ENCODE measurements around the gene ANKRD27.
A peak's percentile ranks its signal among the peaks of the same experiment; 100 is the strongest.
"Not testable (repeated sequence)": the region's sequence is repeated elsewhere in the genome, so short reads cannot be mapped to it uniquely, and the experiment has no call there.

ANKRD27 gene
- total RNA-seq = 31.1 to 61.5 (median 50.7) reads per million in 4 donors

- peak; percentile 97 to 98 (median 97) for DNase-seq
Measured at GRCh38 chr19:32674931-32675719, at the start of gene ANKRD27. ANKRD27 (minus strand) TSS chr19:32675180; CDS start chr19:32659015, 16,165 bp downstream.

- no peak for DNase-seq
Measured at GRCh38 chr19:32720936-32721250, 45.9 kb upstream of the ANKRD27 start.

- DNase-seq = no peak
Measured at GRCh38 chr19:32720216-32720935, 45.4 kb upstream of the ANKRD27 start.

- DNase-seq = no peak
Measured at GRCh38 chr19:32719611-32720059, 44.7 kb upstream of the ANKRD27 start, which contains the start of gene TDRD12. TDRD12 (plus strand) TSS chr19:32719767; CDS start chr19:32720073, 306 bp downstream.

GRCh38 chr19:32718286-32718685 lies 43.3 kb upstream of the ANKRD27 start:
- DNase-seq = no peak

GRCh38 chr19:32717496-32717895 lies 42.5 kb upstream of the ANKRD27 start:
- no peak for DNase-seq

- not testable (repeated sequence) for DNase-seq
Measured at GRCh38 chr19:32716203-32716602, 41.2 kb upstream of the ANKRD27 start.

GRCh38 chr19:32711747-32712146 lies 36.8 kb upstream of the ANKRD27 start:
- DNase-seq = no peak

GRCh38 chr19:32709032-32709431 lies 34.1 kb upstream of the ANKRD27 start:
- no peak for DNase-seq

GRCh38 chr19:32708457-32708856 lies 33.5 kb upstream of the ANKRD27 start:
- DNase-seq = peak in 1 of 5 donors; percentile 43

GRCh38 chr19:32704006-32704405 lies 29.0 kb upstream of the ANKRD27 start:
- not testable (repeated sequence) for DNase-seq

GRCh38 chr19:32702010-32702409 lies 27.0 kb upstream of the ANKRD27 start:
- no peak for DNase-seq

- not testable (repeated sequence) for DNase-seq
Measured at GRCh38 chr19:32700129-32700528, 25.1 kb upstream of the ANKRD27 start.

- DNase-seq = not testable (repeated sequence)
Measured at GRCh38 chr19:32696771-32697170, 21.8 kb upstream of the ANKRD27 start.

GRCh38 chr19:32695506-32695905 lies 20.5 kb upstream of the ANKRD27 start:
- DNase-seq = not testable (repeated sequence)

GRCh38 chr19:32694851-32695250 lies 19.9 kb upstream of the ANKRD27 start:
- not testable (repeated sequence) for DNase-seq

GRCh38 chr19:32694316-32694715 lies 19.3 kb upstream of the ANKRD27 start:
- not testable (repeated sequence) for DNase-seq

GRCh38 chr19:32693151-32694108 lies 18.4 kb upstream of the ANKRD27 start:
- peak in 1 of 5 donors; percentile 59 for DNase-seq

GRCh38 chr19:32692727-32693061 lies 17.7 kb upstream of the ANKRD27 start:
- DNase-seq = no peak

GRCh38 chr19:32691952-32692726 lies 17.2 kb upstream of the ANKRD27 start:
- peak in 4 of 5 donors; percentile 12 to 73 (median 36) for DNase-seq

GRCh38 chr19:32691291-32691951 lies 16.4 kb upstream of the ANKRD27 start, which contains the start of gene NUDT19:
NUDT19 (plus strand) TSS chr19:32691821; CDS start chr19:32691961, 140 bp downstream.
- DNase-seq = peak; percentile 23 to 86 (median 59)
